ENCODE results near the gene RHBDF2. TPM values are rescaled to one million over a fixed set of nuclear protein-coding genes. Genes with fewer than 3 reads are reported as not detected.

RHBDF2 gene
- total and polyA plus RNA-seq, 4 donors, result 20.1 to 116 (median 39.6) TPM

DNA sequence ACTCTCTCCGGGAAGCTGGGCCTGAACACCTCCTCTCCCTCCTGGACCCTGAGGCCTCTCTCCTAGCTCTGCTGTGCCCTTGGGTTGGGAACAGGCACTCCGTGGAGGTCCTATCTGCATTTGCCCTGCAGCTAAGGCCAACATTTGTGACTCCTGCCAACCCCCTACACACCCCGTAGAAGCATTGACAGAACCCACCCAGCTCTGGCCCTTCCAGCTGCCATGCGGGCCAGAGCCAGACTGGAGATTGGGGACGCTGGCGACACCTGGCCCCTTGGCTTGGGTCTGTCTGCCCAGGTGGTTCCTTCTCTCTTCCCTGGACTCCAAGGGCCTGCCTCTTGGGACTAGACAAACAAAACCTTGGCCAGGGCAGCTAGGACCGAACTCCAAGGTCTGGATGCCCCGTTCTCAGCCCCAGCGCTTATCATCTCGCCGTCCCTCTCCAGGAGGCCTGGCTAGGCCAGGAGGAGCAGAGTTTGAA lies 644 bp upstream of the RHBDF2 start:
- Histone ChIP-seq H3K4me3 (no peak overlapping the region), H3K36me3 (ENCODE audit: control insufficient read depth in 4 of 4, insufficient read depth in 4 of 4, low read length in 4 of 4) (no peaks in the 10 kb centered on the region), H3K27me3 (ENCODE audit: control insufficient read depth in 3 of 3, insufficient read depth in 3 of 3, low read length in 2 of 3) (no peaks in the 10 kb centered on the region), H3K9me3 (ENCODE audit: control insufficient read depth in 4 of 4, insufficient read depth in 3 of 4, low read length in 3 of 4) (no peaks in the 10 kb centered on the region), H3K4me1 (ENCODE audit: control insufficient read depth in 5 of 5, insufficient read depth in 5 of 5, low read length in 5 of 5) (peaks cover 2 to 34% (median 9%) of the 10 kb centered on the region in 5 donors), H3K9ac (ENCODE audit: insufficient read depth in 1 of 2, low read length in 2 of 2) (peak overlapping the region in 1 of 2 donors; percentile 62), H3K27ac (ENCODE audit: low read depth in 1 of 2, low read length in 1 of 2) (peak overlapping the region; percentile 21 to 87)
- no peak for DNase-seq
- no peak for ATAC-seq (ENCODE audit: insufficient read depth, low FRiP score)
- 77 to 79% methylated on average over 11 of the region's 11 CpGs for WGBS, 2 donors
- TF ChIP-seq, protein P1, sequence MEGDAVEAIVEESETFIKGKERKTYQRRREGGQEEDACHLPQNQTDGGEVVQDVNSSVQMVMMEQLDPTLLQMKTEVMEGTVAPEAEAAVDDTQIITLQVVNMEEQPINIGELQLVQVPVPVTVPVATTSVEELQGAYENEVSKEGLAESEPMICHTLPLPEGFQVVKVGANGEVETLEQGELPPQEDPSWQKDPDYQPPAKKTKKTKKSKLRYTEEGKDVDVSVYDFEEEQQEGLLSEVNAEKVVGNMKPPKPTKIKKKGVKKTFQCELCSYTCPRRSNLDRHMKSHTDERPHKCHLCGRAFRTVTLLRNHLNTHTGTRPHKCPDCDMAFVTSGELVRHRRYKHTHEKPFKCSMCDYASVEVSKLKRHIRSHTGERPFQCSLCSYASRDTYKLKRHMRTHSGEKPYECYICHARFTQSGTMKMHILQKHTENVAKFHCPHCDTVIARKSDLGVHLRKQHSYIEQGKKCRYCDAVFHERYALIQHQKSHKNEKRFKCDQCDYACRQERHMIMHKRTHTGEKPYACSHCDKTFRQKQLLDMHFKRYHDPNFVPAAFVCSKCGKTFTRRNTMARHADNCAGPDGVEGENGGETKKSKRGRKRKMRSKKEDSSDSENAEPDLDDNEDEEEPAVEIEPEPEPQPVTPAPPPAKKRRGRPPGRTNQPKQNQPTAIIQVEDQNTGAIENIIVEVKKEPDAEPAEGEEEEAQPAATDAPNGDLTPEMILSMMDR (IDR thresholded peaks at IDR 0.05; ENCODE audit: control extremely low read depth, extremely low read depth), result no peak

DNA sequence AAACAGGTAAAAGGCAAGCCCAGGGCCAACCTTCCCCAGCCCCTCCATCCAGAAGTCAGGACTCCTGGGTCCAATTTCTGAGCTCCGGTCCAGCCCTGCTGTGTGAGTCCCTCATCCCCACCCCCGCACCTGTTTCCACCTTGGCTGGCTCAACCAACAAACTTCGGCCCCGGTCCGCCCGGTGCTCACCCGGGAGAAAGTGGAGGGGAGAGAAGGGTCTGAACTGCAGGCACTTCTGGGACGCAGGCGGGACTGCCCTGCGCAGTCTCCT lies 541 bp downstream of the RHBDF2 start:
- TF ChIP-seq, protein P1 (IDR thresholded peaks at IDR 0.05; ENCODE audit: control extremely low read depth, extremely low read depth), result no peak
- H3K4me1 ChIP-seq (ENCODE audit: control insufficient read depth in 5 of 5, insufficient read depth in 5 of 5, low read length in 5 of 5), result peaks cover 0 to 35% (median 9%) of the 10 kb centered on the region in 5 donors
- H3K27me3 ChIP-seq (ENCODE audit: control insufficient read depth in 3 of 3, insufficient read depth in 3 of 3, low read length in 2 of 3), result no peaks in the 10 kb centered on the region
- ATAC-seq (ENCODE audit: insufficient read depth, low FRiP score) (no peak), DNase-seq (no peak)
- H3K9ac ChIP-seq (ENCODE audit: insufficient read depth in 1 of 2, low read length in 2 of 2), result no peak overlapping the region
- WGBS, 2 donors, result 11 to 14% methylated on average over 10 of the region's 10 CpGs
- H3K9me3 ChIP-seq (ENCODE audit: control insufficient read depth in 4 of 4, insufficient read depth in 3 of 4, low read length in 3 of 4), result no peaks in the 10 kb centered on the region
- H3K36me3 ChIP-seq (ENCODE audit: control insufficient read depth in 4 of 4, insufficient read depth in 4 of 4, low read length in 4 of 4), result no peaks in the 10 kb centered on the region
- H3K27ac ChIP-seq (ENCODE audit: low read depth in 1 of 2, low read length in 1 of 2), result peak overlapping the region; percentile 87
- H3K4me3 ChIP-seq, result peak overlapping the region; percentile 56

DNA sequence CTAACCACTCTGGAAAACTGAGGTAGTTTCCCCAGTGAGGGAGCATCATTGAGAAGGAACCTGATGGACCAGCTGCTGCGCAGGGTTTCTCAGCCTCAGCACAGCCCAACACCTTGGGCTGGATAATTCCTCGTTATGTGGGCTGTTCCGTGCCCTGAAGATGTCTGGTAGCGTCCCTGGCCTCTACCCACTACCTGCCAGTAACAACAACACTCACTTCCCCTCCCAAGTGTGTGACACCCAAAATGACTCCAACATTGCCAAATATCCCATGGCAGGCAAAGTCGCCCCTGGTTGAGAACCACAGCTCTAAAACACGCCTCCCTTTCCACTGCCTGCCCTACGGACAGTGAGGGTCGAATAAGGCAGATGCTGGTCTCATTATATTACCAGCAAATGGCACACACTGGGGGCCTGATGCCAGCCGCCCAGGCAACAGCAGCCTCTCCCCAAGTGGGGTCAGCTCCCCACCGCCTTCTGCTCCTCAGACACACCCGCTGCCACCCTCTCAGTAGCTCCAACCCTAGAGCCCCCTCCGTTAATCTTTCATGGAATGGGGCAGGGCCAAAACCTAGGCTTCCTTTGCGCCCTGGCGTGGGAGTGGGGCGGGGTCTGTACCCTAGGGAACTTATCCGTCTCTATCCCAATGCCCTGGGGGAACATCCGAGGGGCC lies 1.0 kb downstream of the RHBDF2 start:
- 44 to 59% methylated on average over 17 of the region's 17 CpGs for WGBS, 2 donors
- TF ChIP-seq, protein P1 (IDR thresholded peaks at IDR 0.05; ENCODE audit: control extremely low read depth, extremely low read depth), result no peak
- DNase-seq (no peak), ATAC-seq (ENCODE audit: insufficient read depth, low FRiP score) (no peak)
- no peaks in the 10 kb centered on the region for H3K36me3 ChIP-seq (ENCODE audit: control insufficient read depth in 4 of 4, insufficient read depth in 4 of 4, low read length in 4 of 4)
- peak overlapping the region; percentile 56 for H3K4me3 ChIP-seq
- H3K9ac ChIP-seq (ENCODE audit: insufficient read depth in 1 of 2, low read length in 2 of 2), result no peak overlapping the region
- H3K27ac ChIP-seq (ENCODE audit: low read depth in 1 of 2, low read length in 1 of 2), result peak overlapping the region; percentile 87
- no peaks in the 10 kb centered on the region for H3K27me3 ChIP-seq (ENCODE audit: control insufficient read depth in 3 of 3, insufficient read depth in 3 of 3, low read length in 2 of 3)
- H3K4me1 ChIP-seq (ENCODE audit: control insufficient read depth in 5 of 5, insufficient read depth in 5 of 5, low read length in 5 of 5), result peaks cover 0 to 35% (median 9%) of the 10 kb centered on the region in 5 donors
- no peaks in the 10 kb centered on the region for H3K9me3 ChIP-seq (ENCODE audit: control insufficient read depth in 4 of 4, insufficient read depth in 3 of 4, low read length in 3 of 4)

DNA sequence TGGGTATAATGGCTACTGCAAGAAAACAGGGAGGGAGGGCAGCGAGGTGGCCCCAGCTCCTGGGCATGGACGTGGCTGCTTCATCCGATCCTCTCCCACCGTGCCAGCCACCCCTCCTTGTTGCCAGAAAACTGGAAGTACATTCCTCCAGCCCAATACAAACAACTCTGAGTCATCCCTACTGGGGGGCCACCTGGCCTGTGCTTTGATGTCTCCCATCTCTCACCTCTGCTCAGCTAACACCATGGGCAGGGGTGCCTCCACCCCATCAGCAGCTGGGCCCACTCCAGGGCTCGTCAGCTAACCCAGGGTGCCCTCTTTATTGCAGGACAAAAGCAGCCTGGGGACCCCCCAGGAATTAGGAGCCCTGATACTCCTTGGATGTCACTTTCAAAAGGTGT lies 2.0 kb downstream of the RHBDF2 start:
- Histone ChIP-seq H3K27ac (ENCODE audit: low read depth in 1 of 2, low read length in 1 of 2) (peak overlapping the region in 1 of 2 donors; percentile 87), H3K9me3 (ENCODE audit: control insufficient read depth in 4 of 4, insufficient read depth in 3 of 4, low read length in 3 of 4) (no peaks in the 10 kb centered on the region), H3K36me3 (ENCODE audit: control insufficient read depth in 4 of 4, insufficient read depth in 4 of 4, low read length in 4 of 4) (peaks cover 0 to 2% (median 0%) of the 10 kb centered on the region in 4 donors), H3K9ac (ENCODE audit: insufficient read depth in 1 of 2, low read length in 2 of 2) (no peak overlapping the region), H3K27me3 (ENCODE audit: control insufficient read depth in 3 of 3, insufficient read depth in 3 of 3, low read length in 2 of 3) (no peaks in the 10 kb centered on the region), H3K4me3 (no peak overlapping the region), H3K4me1 (ENCODE audit: control insufficient read depth in 5 of 5, insufficient read depth in 5 of 5, low read length in 5 of 5) (peaks cover 0 to 35% (median 9%) of the 10 kb centered on the region in 5 donors)
- ATAC-seq (ENCODE audit: insufficient read depth, low FRiP score) (no peak), DNase-seq (no peak)
- 72 to 78% methylated on average over 5 of the region's 5 CpGs for WGBS, 2 donors
- TF ChIP-seq, protein P1 (IDR thresholded peaks at IDR 0.05; ENCODE audit: control extremely low read depth, extremely low read depth), result no peak

Measured in lung (tissue), 12 donors.